GM23338 (cell line): Measurements from ENCODE around the gene ZMAT5. TPM values are rescaled to one million over a fixed set of nuclear protein-coding genes. Genes with fewer than 3 reads are reported as not detected.
A peak's percentile ranks its signal among the peaks of the same experiment; 100 is the strongest.

ENCODE experiments used
- ATAC-seq: fragments of 200-7000 bp; cut with Tn5 transposase; 3 replicates; pipeline ENCODE4 v1.9.1; 2020
- DNase-seq: peaks from one replicate; pipeline ENCODE4 v3.0.0-alpha.2; 2015; ENCODE audit warnings: low spot score
- H2AFZ ChIP-seq: fragments of 200-600 bp; sonication (generic); 2 replicates; pipeline ENCODE4 v1.8.0; 2016; ENCODE audit warnings: antibody characterized with exemption, mild to moderate bottlenecking, moderate library complexity
- H3F3A ChIP-seq: fragments of 200-600 bp; sonication (generic); replicated peaks from 2 replicates; pipeline ENCODE4 v1.8.0; 2017; ENCODE audit warnings: antibody characterized with exemption, mixed run types, low read depth
- H3K27ac ChIP-seq: fragments of 200-600 bp; sonication (generic); 2 replicates; pipeline ENCODE4 v1.6.1; 2016; ENCODE audit warnings: low read depth
- H3K27me3 ChIP-seq: fragments of 200-600 bp; sonication (generic); 2 replicates; pipeline ENCODE4 v1.8.0; 2016; ENCODE audit warnings: mild to moderate bottlenecking, mixed run types, moderate library complexity; ENCODE audit not compliant: insufficient read depth
- H3K36me3 ChIP-seq: fragments of 200-600 bp; sonication (generic); 2 replicates; pipeline ENCODE4 v1.8.0; 2016; ENCODE audit warnings: mild to moderate bottlenecking; ENCODE audit not compliant: insufficient read depth
- H3K4me1 ChIP-seq: fragments of 200-600 bp; sonication (generic); 2 replicates; pipeline ENCODE4 v1.8.0; 2016; ENCODE audit warnings: mild to moderate bottlenecking, moderate library complexity; ENCODE audit not compliant: insufficient read depth
- H3K4me2 ChIP-seq: fragments of 200-600 bp; sonication (generic); 2 replicates; pipeline ENCODE4 v1.7.1; 2017; ENCODE audit warnings: mixed run types
- H3K4me3 ChIP-seq: fragments of 200-600 bp; sonication (generic); 2 replicates; pipeline ENCODE4 v1.6.1; 2016; ENCODE audit warnings: mixed run types
- H3K79me2 ChIP-seq: fragments of 200-600 bp; sonication (generic); replicated peaks from 2 replicates; pipeline ENCODE4 v1.8.0; 2017; ENCODE audit warnings: mild to moderate bottlenecking; ENCODE audit not compliant: insufficient read depth
- H3K9me2 ChIP-seq: fragments of 200-600 bp; sonication (generic); 2 replicates; pipeline ENCODE4 v1.8.0; 2017; ENCODE audit not compliant: insufficient read depth
- H4K20me1 ChIP-seq: fragments of 200-600 bp; sonication (generic); replicated peaks from 2 replicates; pipeline ENCODE4 v1.8.0; 2017; ENCODE audit warnings: mild to moderate bottlenecking; ENCODE audit not compliant: insufficient read depth
- H3K27ac Mint-ChIP-seq: 2 replicates; pipeline ENCODE4 v1.8.0; 2020; ENCODE audit warnings: inconsistent platforms, mild to moderate bottlenecking, moderate library complexity, mixed read lengths
- H3K27me3 Mint-ChIP-seq: 3 replicates; pipeline ENCODE4 v1.8.0; 2022; ENCODE audit warnings: low read depth, mild to moderate bottlenecking, moderate library complexity, mixed read lengths, inconsistent platforms; ENCODE audit not compliant: insufficient read depth, poor library complexity
- H3K36me3 Mint-ChIP-seq: 3 replicates; pipeline ENCODE4 v1.8.0; 2021; ENCODE audit warnings: low read depth, mild to moderate bottlenecking, inconsistent platforms, moderate library complexity, mixed read lengths
- H3K4me1 Mint-ChIP-seq: 3 replicates; pipeline ENCODE4 v1.8.0; 2020; ENCODE audit warnings: mild to moderate bottlenecking, inconsistent platforms, mixed read lengths
- H3K4me3 Mint-ChIP-seq: 3 replicates; pipeline ENCODE4 v1.8.0; 2021; ENCODE audit warnings: moderate library complexity, mild to moderate bottlenecking, inconsistent platforms, mixed read lengths
- H3K9me3 Mint-ChIP-seq: 3 replicates; pipeline ENCODE4 v1.8.0; 2020; ENCODE audit warnings: moderate library complexity, mild to moderate bottlenecking, inconsistent platforms, mixed read lengths
- EZH2 ChIP-seq: fragments of 200-600 bp; sonication (generic); IDR thresholded peaks from one replicate; pipeline ENCODE4 v1.8.0; 2017; ENCODE audit warnings: antibody characterized with exemption, mild to moderate bottlenecking, low read depth; ENCODE audit not compliant: unreplicated experiment
- STAT1 ChIP-seq: IDR thresholded peaks from one replicate; pipeline ENCODE4 v1.6.1; 2016; ENCODE audit warnings: antibody characterized with exemption; ENCODE audit not compliant: unreplicated experiment
- polyA plus RNA-seq: library from polyadenylated mRNA; unstranded; fragments of >200 nt; fragmentation: Nextera tagmentation; extraction: Ambion mirVana; gene quantifications from 2 replicates; pipeline ENCODE4 v1.2.1, GENCODE V29; 2016
- total RNA-seq: library from RNA; depleted of rRNA; stranded (reverse); fragments of >200 nt; shearing (Covaris generic); gene quantifications from 2 replicates; pipeline ENCODE4 v1.2.3, GENCODE V29; 2014
- TF ChIP-seq, protein P1 (sequence below), 2 experiments: fragments of 200-600 bp in 1 of 2; sonication (generic) in 1 of 2; conservative IDR thresholded peaks; 2 replicates each; pipeline versions ENCODE4 v1.5.1 to v1.6.1; 2016 to 2017; ENCODE audit warnings: antibody characterized with exemption in 2 of 2, low read depth in 2 of 2, mild to moderate bottlenecking in 2 of 2, moderate library complexity in 1 of 2

Gene ZMAT5
- total and polyA plus RNA-seq, 2 experiments from 2014 or later = 14.6 to 25.4 TPM

DNA sequence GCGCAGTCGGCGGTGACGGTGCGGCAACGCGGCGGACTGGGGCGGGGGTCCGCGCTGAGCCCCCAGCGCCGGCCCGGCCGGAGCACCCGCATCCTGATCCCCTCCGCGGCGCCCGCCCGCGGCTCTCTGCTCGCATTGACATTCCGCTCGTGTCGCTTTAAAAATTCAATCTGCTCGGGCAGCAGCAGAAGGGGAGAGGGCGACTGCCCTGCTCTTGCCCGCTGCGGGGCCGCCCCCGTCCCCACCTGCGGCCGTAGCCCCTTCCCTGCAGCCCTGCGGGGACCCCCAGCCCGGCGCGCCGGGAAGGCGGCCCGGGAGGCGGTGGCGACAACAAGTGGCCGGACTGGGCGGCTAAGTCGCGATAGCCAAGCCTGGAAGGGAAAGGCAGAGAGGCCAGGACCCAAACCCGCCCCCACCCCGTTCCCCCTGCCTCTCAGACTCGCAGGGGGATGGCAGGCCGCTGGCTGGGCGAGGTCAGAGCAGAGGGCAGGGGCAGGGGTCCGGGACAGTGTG is 45.9 kb downstream of the ZMAT5 start:
- no peaks in the 10 kb centered on the region for H4K20me1 ChIP-seq
- no peaks in the 10 kb centered on the region for H3K36me3 ChIP-seq
- TF ChIP-seq STAT1 (no peak), EZH2 (peak; percentile 65)
- peaks cover 54% of the 10 kb centered on the region for H3K27me3 ChIP-seq
- H2AFZ ChIP-seq = peak overlapping the region; percentile 72; the same call in 1 of the 2 replicates
- H3K27ac ChIP-seq = no peak overlapping the region
- Mint-ChIP-seq H3K27ac (no peak overlapping the region), H3K4me1 (peaks cover 10% of the 10 kb centered on the region; the same call in 2 of the 3 replicates), H3K27me3 (peaks cover 46% of the 10 kb centered on the region), H3K36me3 (no peaks in the 10 kb centered on the region), H3K9me3 (no peaks in the 10 kb centered on the region), H3K4me3 (no peak overlapping the region)
- 0 out of 2 replicates have a peak, but pooled peaks cover 3% of the 10 kb centered on the region for H3F3A ChIP-seq
- no peaks in the 10 kb centered on the region for H3K9me2 ChIP-seq
- no peaks in the 10 kb centered on the region; the same call in 1 of the 2 replicates for H3K4me1 ChIP-seq
- DNase-seq = no peak
- peak overlapping the region; percentile 87 for H3K4me2 ChIP-seq
- no peak for ATAC-seq
- no peaks in the 10 kb centered on the region for H3K79me2 ChIP-seq
- H3K4me3 ChIP-seq = peak overlapping the region; percentile 60

DNA sequence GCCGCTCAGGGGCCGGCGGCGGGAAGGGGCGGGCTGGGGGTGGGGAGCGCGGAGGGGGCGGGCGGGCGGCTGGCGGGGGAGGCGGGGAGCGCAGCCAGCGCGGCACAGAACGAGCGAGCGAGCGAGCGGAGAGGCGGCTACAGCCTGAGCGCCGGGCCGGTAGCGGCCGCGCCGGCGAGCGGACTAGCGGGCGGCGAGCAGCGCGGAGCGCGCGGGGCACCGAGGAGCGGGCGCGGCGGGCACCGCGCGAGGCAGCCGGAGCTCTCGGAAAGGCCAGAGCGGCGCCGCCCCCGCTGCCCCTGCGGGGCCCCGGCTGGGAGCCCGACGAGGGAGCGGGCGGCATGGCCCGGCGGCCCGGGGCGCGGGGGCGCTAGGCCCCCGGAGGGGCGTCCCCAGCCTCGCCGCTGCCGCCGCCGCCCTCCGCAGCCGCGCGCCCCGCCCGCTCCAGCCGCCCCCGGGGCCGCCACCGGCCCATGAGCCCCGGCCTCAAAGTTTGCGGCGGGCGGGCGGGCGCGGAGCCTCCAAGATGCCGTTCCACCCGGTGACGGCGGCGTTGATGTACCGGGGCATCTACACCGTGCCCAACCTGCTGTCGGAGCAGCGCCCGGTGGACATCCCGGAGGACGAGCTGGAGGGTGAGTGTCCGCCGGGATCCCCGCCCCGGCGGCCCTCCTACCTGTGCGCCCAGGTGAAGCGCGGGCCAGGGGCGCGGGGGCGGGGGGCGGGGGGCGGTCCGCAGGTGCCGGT is 46.7 kb downstream of the ZMAT5 start, which contains the start of gene CABP7:
Gene CABP7 (plus strand): TSS at position 105 of the 747 bp plus-strand sequence. CDS start 422 bp downstream, at position 527.
- H3K9me3 Mint-ChIP-seq = no peaks in the 10 kb centered on the region
- ATAC-seq = peak; percentile 8; the same call in 2 of the 3 replicates

More for the DNA sequence above, 46.7 kb downstream of the ZMAT5 start, which contains the start of gene CABP7:
- Histone ChIP-seq H3K79me2 (no peaks in the 10 kb centered on the region), H3K27ac (no peak within 1 kb of the TSS), H3F3A (0 out of 2 replicates have a peak, but pooled peaks cover 3% of the 10 kb centered on the region), H3K4me1 (no peaks in the 10 kb centered on the region; the same call in 1 of the 2 replicates), H3K4me3 (peak within 1 kb of the TSS; percentile 60), H4K20me1 (no peaks in the 10 kb centered on the region), H3K27me3 (peaks cover 54% of the 10 kb centered on the region), H3K36me3 (no peaks in the 10 kb centered on the region), H3K9me2 (no peaks in the 10 kb centered on the region), H2AFZ (peak within 1 kb of the TSS; percentile 72; the same call in 1 of the 2 replicates), H3K4me2 (peak within 1 kb of the TSS; percentile 87)
- TF ChIP-seq, protein P1, sequence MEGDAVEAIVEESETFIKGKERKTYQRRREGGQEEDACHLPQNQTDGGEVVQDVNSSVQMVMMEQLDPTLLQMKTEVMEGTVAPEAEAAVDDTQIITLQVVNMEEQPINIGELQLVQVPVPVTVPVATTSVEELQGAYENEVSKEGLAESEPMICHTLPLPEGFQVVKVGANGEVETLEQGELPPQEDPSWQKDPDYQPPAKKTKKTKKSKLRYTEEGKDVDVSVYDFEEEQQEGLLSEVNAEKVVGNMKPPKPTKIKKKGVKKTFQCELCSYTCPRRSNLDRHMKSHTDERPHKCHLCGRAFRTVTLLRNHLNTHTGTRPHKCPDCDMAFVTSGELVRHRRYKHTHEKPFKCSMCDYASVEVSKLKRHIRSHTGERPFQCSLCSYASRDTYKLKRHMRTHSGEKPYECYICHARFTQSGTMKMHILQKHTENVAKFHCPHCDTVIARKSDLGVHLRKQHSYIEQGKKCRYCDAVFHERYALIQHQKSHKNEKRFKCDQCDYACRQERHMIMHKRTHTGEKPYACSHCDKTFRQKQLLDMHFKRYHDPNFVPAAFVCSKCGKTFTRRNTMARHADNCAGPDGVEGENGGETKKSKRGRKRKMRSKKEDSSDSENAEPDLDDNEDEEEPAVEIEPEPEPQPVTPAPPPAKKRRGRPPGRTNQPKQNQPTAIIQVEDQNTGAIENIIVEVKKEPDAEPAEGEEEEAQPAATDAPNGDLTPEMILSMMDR (conservative IDR thresholded peaks at IDR 0.05; ENCODE audit: low read depth in 2 of 2) = no peak
- TF ChIP-seq EZH2 = peak; percentile 51
- peak; percentile 42 for DNase-seq
- peaks cover 46% of the 10 kb centered on the region for H3K27me3 Mint-ChIP-seq
- H3K27ac Mint-ChIP-seq = no peak within 1 kb of the TSS
- no peaks in the 10 kb centered on the region for H3K36me3 Mint-ChIP-seq
- peak within 1 kb of the TSS; percentile 57; the same call in 2 of the 3 replicates for H3K4me3 Mint-ChIP-seq
- H3K4me1 Mint-ChIP-seq = peaks cover 10% of the 10 kb centered on the region; the same call in 2 of the 3 replicates
